Liver (tissue), 9 donors: Measurements from ENCODE around the gene SLBP. TPM values are rescaled to one million over a fixed set of nuclear protein-coding genes. Genes with fewer than 3 reads are reported as not detected.

Source experiments
- DNase-seq: peaks from one replicate; pipeline ENCODE4 v3.0.0-alpha.2; 2017; ENCODE audit warnings: low spot score
- H3K27ac ChIP-seq, 2 donors: one replicate each; pipeline ENCODE4 v1.7.0; 2013; ENCODE audit warnings: inconsistent platforms in 2 of 2, low read length in 2 of 2, control low read depth in 1 of 2, low read depth in 1 of 2, mild to moderate bottlenecking in 1 of 2
- H3K27me3 ChIP-seq, 4 donors: one replicate each; pipeline versions ENCODE4 v1.6.1 to v1.7.0; 2013; ENCODE audit warnings: low read length in 3 of 4, inconsistent platforms in 1 of 4, mild to moderate bottlenecking in 1 of 4, moderate library complexity in 1 of 4; ENCODE audit not compliant: control insufficient read depth in 4 of 4, insufficient read depth in 4 of 4
- H3K36me3 ChIP-seq, 4 donors: one replicate each; pipeline versions ENCODE4 v1.6.1 to v1.7.0; 2013; ENCODE audit warnings: low read length in 3 of 4, mild to moderate bottlenecking in 3 of 4, low read depth in 1 of 4, moderate library complexity in 1 of 4; ENCODE audit not compliant: control insufficient read depth in 4 of 4, insufficient read depth in 3 of 4
- H3K4me1 ChIP-seq, 4 donors: one replicate each; pipeline versions ENCODE4 v1.6.1 to v1.7.0; 2013; ENCODE audit warnings: low read length in 3 of 4, mild to moderate bottlenecking in 3 of 4, moderate library complexity in 1 of 4; ENCODE audit not compliant: control insufficient read depth in 4 of 4, insufficient read depth in 4 of 4
- H3K4me3 ChIP-seq, 3 donors: one replicate each; pipeline versions ENCODE4 v1.6.1 to v1.7.0; 2013; ENCODE audit warnings: low read length in 3 of 3, control low read depth in 1 of 3, low read depth in 1 of 3, mild to moderate bottlenecking in 1 of 3
- H3K9ac ChIP-seq, 2 donors: one replicate each; pipeline ENCODE4 v1.7.0; 2013; ENCODE audit warnings: low read length in 2 of 2, mild to moderate bottlenecking in 2 of 2, moderate library complexity in 2 of 2, control low read depth in 1 of 2, low read depth in 1 of 2
- H3K9me3 ChIP-seq, 4 donors: one replicate each; pipeline versions ENCODE4 v1.6.1 to v1.7.0; 2013; ENCODE audit warnings: low read length in 3 of 4; ENCODE audit not compliant: control insufficient read depth in 4 of 4
- FOXA1 ChIP-seq: IDR thresholded peaks from 2 replicates; pipeline ENCODE4 v1.6.1; 2016; ENCODE audit warnings: antibody characterized with exemption
- FOXA2 ChIP-seq: IDR thresholded peaks from 2 replicates; pipeline ENCODE4 v1.6.1; 2016; ENCODE audit warnings: antibody characterized with exemption
- HNF4A ChIP-seq, 2 donors: conservative IDR thresholded peaks; 2 replicates each; pipeline ENCODE4 v1.6.1; 2016; ENCODE audit warnings: antibody characterized with exemption in 2 of 2, mild to moderate bottlenecking in 2 of 2
- HNF4G ChIP-seq: IDR thresholded peaks from 2 replicates; pipeline ENCODE4 v1.6.1; 2016; ENCODE audit warnings: antibody characterized with exemption
- JUND ChIP-seq, 2 donors: IDR thresholded peaks; 2 replicates each; pipeline ENCODE4 v1.6.1; 2016; ENCODE audit warnings: antibody characterized with exemption in 2 of 2
- REST ChIP-seq: IDR thresholded peaks from 2 replicates; pipeline ENCODE4 v1.6.1; 2016; ENCODE audit warnings: antibody characterized with exemption, mild to moderate bottlenecking
- RXRA ChIP-seq, 2 donors: IDR thresholded peaks; 2 replicates each; pipeline ENCODE4 v1.6.1; 2017 to 2018; ENCODE audit warnings: antibody characterized with exemption in 2 of 2, mild to moderate bottlenecking in 1 of 2
- TAF1 ChIP-seq: conservative IDR thresholded peaks from 2 replicates; pipeline ENCODE4 v1.6.1; 2016; ENCODE audit warnings: antibody characterized with exemption, mild to moderate bottlenecking
- YY1 ChIP-seq: IDR thresholded peaks from 2 replicates; pipeline ENCODE4 v1.6.1; 2016; ENCODE audit warnings: antibody characterized with exemption, mild to moderate bottlenecking
- ZBTB33 ChIP-seq: IDR thresholded peaks from 2 replicates; pipeline ENCODE4 v1.6.1; 2016; ENCODE audit warnings: antibody characterized with exemption
- WGBS: extraction: QIAGEN DNeasy Blood & Tissue Kit; methylation state at CpG from one replicate; pipeline ENCODE4 v1.1.7; 2013; 5-methylcytosine and 5-hydroxymethylcytosine counted together
- polyA plus RNA-seq, 2 donors: library from polyadenylated mRNA; stranded (reverse) in 1 of 2; unstranded in 1 of 2; fragments of 200-250 nt in 1 of 2; fragments of >200 nt in 1 of 2; fragmentation: Nextera tagmentation in 1 of 2; extraction: Ambion mirVana in 1 of 2; gene quantifications; one replicate each; pipeline versions ENCODE4 v1.2.1 to v1.2.3, GENCODE V29; 2013 to 2015
- total RNA-seq, 2 donors: library from RNA; depleted of rRNA; stranded (reverse); fragments of >200 nt; gene quantifications; one replicate each; pipeline ENCODE4 v1.2.3, GENCODE V29; 2014
- TF ChIP-seq, protein P1 (sequence below): fragments of 150-350 bp; IDR thresholded peaks from 2 replicates; pipeline ENCODE4 v1.5.1; 2017; ENCODE audit warnings: improper control_type of control experiment, low read depth, low read length; ENCODE audit not compliant: missing input control
- TF ChIP-seq, protein P2 (sequence below): IDR thresholded peaks from 2 replicates; pipeline ENCODE4 v1.6.1; 2016; ENCODE audit warnings: antibody characterized with exemption
- donor health status: healthy.
- donor health status: healthy.
- donor health status: healthy.
- donor health status: healthy.
- donor health status: healthy.

Gene SLBP
- total and polyA plus RNA-seq, 4 donors = 14.7 to 64.4 (median 17.4) TPM

DNA sequence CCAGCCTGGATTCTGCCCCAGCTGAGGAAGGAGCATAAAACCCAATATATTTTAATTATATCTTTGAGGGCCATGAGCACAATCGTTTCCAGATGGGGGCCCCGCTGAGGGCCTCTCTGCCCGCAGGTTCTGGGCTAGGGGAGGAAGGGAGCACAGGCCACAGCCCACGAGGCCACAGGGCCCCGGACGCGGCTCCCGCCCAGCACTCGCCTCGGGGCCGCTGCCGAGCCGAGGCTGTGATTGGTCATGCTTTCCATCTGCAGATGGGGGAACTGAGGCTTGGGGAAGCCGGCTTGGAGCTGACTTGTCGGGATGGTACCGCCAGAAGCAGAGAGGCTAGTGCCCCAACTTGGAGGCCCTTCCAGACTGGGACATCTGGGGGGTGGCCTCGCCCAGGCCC is 43.2 kb upstream of the SLBP start:
- no peak overlapping the region for H3K27ac ChIP-seq

More for the DNA sequence above, 43.2 kb upstream of the SLBP start:
- Histone ChIP-seq H3K9ac (no peak overlapping the region), H3K27me3 (no peaks in the 10 kb centered on the region), H3K9me3 (no peaks in the 10 kb centered on the region), H3K36me3 (no peaks in the 10 kb centered on the region), H3K4me1 (peaks cover 0 to 6% (median 2%) of the 10 kb centered on the region in 4 donors), H3K4me3 (no peak overlapping the region)
- 91% methylated on average over 17 of the region's 17 CpGs for WGBS
- TF ChIP-seq, protein P1, sequence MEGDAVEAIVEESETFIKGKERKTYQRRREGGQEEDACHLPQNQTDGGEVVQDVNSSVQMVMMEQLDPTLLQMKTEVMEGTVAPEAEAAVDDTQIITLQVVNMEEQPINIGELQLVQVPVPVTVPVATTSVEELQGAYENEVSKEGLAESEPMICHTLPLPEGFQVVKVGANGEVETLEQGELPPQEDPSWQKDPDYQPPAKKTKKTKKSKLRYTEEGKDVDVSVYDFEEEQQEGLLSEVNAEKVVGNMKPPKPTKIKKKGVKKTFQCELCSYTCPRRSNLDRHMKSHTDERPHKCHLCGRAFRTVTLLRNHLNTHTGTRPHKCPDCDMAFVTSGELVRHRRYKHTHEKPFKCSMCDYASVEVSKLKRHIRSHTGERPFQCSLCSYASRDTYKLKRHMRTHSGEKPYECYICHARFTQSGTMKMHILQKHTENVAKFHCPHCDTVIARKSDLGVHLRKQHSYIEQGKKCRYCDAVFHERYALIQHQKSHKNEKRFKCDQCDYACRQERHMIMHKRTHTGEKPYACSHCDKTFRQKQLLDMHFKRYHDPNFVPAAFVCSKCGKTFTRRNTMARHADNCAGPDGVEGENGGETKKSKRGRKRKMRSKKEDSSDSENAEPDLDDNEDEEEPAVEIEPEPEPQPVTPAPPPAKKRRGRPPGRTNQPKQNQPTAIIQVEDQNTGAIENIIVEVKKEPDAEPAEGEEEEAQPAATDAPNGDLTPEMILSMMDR = no peak
- TF ChIP-seq HNF4G (no peak), FOXA1 (no peak), JUND (IDR thresholded peaks at IDR 0.05) (no peak), YY1 (no peak), ZBTB33 (no peak), TAF1 (no peak), REST (no peak), HNF4A (conservative IDR thresholded peaks at IDR 0.05) (no peak), RXRA (IDR thresholded peaks at IDR 0.05) (no peak), FOXA2 (no peak)
- TF ChIP-seq, protein P2, sequence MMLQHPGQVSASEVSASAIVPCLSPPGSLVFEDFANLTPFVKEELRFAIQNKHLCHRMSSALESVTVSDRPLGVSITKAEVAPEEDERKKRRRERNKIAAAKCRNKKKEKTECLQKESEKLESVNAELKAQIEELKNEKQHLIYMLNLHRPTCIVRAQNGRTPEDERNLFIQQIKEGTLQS = no peak
- no peak for DNase-seq
